A673 (cell line): ENCODE results near the gene MTG2. TPM values are rescaled to one million over a fixed set of nuclear protein-coding genes. Genes with fewer than 3 reads are reported as not detected.

ENCODE experiments used
- BruUV-seq: library from RNA; stranded (reverse); fragments of 400-500 nt; replicated peaks from 2 replicates; lab custom pipeline; 2021; lab: Mats Ljungman, UMichigan
- CTCF ChIA-PET: fragments of 300-600 bp; sonication (Branson Sonifier 250); formaldehyde crosslinking; loops from one replicate; lab custom pipeline; 2022; ENCODE audit warnings: antibody characterized with exemption; lab: Charles Lee
- POLR2A ChIA-PET: fragments of 300-600 bp; sonication (Branson Sonifier 250); formaldehyde crosslinking; loops from one replicate; lab custom pipeline; 2022; ENCODE audit warnings: antibody characterized with exemption; ENCODE audit not compliant: low non-redundant PET; lab: Charles Lee
- DNase-seq: peaks from one replicate; pipeline ENCODE4 v3.0.0-alpha.2; 2015; ENCODE audit warnings: low spot score
- H3K27ac ChIP-seq: fragments of 200-600 bp; sonication (generic); 2 replicates; pipeline ENCODE4 v1.5.1; 2016; ENCODE audit warnings: mixed run types, low read depth, mild to moderate bottlenecking, mixed read lengths, antibody characterized with exemption, low read length; ENCODE audit not compliant: poor library complexity, severe bottlenecking
- H3K27me3 ChIP-seq: fragments of 200-600 bp; sonication (generic); replicated peaks from 2 replicates; pipeline ENCODE4 v1.6.1; 2017; ENCODE audit warnings: mixed run types, low read depth, mild to moderate bottlenecking, mixed read lengths, antibody characterized with exemption, low read length; ENCODE audit not compliant: insufficient read depth, poor library complexity
- H3K36me3 ChIP-seq: fragments of 200-600 bp; sonication (generic); 2 replicates; pipeline ENCODE4 v1.6.1; 2016; ENCODE audit warnings: mixed run types, mild to moderate bottlenecking, mixed read lengths, antibody characterized with exemption, low read length; ENCODE audit not compliant: insufficient read depth, poor library complexity, severe bottlenecking
- H3K4me1 ChIP-seq: fragments of 200-600 bp; sonication (generic); 2 replicates; pipeline ENCODE4 v1.6.1; 2017; ENCODE audit warnings: mixed run types, mild to moderate bottlenecking, mixed read lengths, antibody characterized with exemption, low read length; ENCODE audit not compliant: insufficient read depth, poor library complexity, severe bottlenecking
- H3K4me3 ChIP-seq: fragments of 200-600 bp; sonication (generic); 2 replicates; pipeline ENCODE4 v1.5.1; 2016; ENCODE audit warnings: low read depth, mixed run types, mild to moderate bottlenecking, mixed read lengths, low read length; ENCODE audit not compliant: poor library complexity, severe bottlenecking
- H3K9me3 ChIP-seq: fragments of 200-600 bp; sonication (generic); 2 replicates; pipeline ENCODE4 v1.6.1; 2016; ENCODE audit warnings: mixed run types, low read depth, mild to moderate bottlenecking, mixed read lengths, antibody characterized with exemption, low read length; ENCODE audit not compliant: poor library complexity, severe bottlenecking
- EZH2 ChIP-seq: fragments of 200-600 bp; sonication (generic); IDR thresholded peaks from 2 replicates; pipeline ENCODE4 v1.6.1; 2017; ENCODE audit warnings: borderline replicate concordance, low read depth, mild to moderate bottlenecking, mixed read lengths, antibody characterized with exemption, low read length; ENCODE audit not compliant: poor library complexity, severe bottlenecking
- intact Hi-C: fragments of 100-400 bp; cut with micrococcal nuclease; formaldehyde crosslinking; loops from one replicate; pipeline ENCODE4 v1.10.0; 2022; ENCODE audit not compliant: unreplicated experiment
- total RNA-seq: library from RNA; stranded (reverse); gene quantifications from 2 replicates; pipeline ENCODE4 v1.2.3, GENCODE V29; 2021
- TF ChIP-seq, protein P1 (sequence below): fragments of 300-800, 200-600 bp; sonication (generic); conservative IDR thresholded peaks from 2 replicates; pipeline ENCODE4 v1.5.1; 2017; ENCODE audit warnings: low read depth, mild to moderate bottlenecking, antibody characterized with exemption, low read length, moderate library complexity, mixed read lengths

The MTG2 gene
- total RNA-seq, 1 experiment from 2014 or later: 40.9 TPM

DNA sequence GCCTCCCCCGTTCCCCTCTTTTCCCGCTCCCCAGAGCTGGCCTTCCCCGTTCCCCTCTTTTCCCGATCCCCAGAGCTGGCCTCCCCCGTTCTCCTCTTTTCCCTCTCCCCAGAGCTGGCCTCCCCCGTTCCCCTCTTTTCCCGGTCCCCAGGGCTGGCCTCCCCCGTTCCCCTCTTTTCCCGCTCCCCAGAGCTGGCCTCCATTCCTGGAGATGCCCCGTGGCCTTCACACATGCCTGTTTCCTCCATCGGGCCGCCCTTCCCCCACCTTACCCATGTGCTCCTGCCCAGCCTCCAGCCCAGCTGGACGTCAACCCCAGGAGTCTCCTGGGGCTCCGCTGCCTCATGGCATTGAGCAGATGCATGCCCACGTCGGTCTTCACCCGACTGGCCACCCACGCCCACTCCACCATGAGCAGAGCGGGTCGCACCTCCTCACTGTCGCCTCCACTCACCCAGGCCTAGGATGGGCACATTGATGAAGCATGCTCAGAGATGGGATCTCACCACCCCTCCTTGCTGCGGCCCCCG lies 30.9 kb upstream of the MTG2 start:
- ChIA-PET POLR2A (no interaction called here), CTCF (no interaction called here)
- no peak for TF ChIP-seq EZH2
- TF ChIP-seq, protein P1, sequence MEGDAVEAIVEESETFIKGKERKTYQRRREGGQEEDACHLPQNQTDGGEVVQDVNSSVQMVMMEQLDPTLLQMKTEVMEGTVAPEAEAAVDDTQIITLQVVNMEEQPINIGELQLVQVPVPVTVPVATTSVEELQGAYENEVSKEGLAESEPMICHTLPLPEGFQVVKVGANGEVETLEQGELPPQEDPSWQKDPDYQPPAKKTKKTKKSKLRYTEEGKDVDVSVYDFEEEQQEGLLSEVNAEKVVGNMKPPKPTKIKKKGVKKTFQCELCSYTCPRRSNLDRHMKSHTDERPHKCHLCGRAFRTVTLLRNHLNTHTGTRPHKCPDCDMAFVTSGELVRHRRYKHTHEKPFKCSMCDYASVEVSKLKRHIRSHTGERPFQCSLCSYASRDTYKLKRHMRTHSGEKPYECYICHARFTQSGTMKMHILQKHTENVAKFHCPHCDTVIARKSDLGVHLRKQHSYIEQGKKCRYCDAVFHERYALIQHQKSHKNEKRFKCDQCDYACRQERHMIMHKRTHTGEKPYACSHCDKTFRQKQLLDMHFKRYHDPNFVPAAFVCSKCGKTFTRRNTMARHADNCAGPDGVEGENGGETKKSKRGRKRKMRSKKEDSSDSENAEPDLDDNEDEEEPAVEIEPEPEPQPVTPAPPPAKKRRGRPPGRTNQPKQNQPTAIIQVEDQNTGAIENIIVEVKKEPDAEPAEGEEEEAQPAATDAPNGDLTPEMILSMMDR: no peak
- Histone ChIP-seq H3K4me1 (no peaks in the 10 kb centered on the region), H3K4me3 (no peak overlapping the region), H3K9me3 (no peaks in the 10 kb centered on the region), H3K36me3 (peaks cover 9% of the 10 kb centered on the region), H3K27me3 (no peaks in the 10 kb centered on the region), H3K27ac (no peak overlapping the region)
- BruUV-seq: no TSS peak
- intact Hi-C loops: no loop called here
- DNase-seq: no peak

DNA sequence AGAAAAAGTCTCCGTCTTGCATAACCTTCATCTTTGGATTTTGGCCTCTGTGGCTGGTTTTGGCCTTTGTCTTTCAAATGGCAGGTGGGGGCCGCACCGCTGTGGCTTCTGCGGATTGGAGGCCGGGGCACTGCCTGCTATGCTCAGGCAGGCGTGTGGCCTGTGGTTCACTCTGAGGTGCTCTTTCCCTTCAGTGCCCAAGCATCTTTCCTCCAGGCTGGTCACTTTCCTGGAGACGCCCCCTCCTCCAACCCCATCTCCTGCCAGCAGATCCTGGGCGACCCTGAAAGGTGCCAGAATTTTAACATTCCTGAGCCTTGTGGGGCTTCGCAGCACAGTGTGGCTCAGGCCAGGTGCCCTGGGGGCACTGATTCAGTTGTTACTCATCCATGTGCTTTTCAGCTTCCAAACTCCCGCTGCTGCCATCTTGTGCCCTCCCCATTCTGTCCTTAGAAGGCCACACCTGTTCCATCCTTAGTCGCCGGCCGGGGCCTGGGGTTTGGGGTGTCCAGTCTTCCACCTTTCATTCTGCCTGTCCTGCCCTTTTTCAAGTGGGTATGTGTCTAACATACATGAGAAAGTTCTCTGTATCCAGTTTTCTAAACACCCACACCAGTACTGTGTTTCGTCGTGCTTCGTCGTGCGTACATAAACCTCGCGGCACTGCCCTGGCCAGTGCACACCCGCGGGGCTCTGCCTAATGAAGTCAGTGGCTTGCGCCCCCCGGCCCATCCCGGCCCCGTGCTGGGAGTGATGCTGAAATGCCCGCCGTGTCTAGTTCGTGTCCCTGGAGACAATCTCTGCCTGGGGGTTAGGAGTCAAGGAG lies 27.2 kb upstream of the MTG2 start:
- DNase-seq: no peak
- peak overlapping the region; percentile 50 for H3K27ac ChIP-seq
- BruUV-seq: no TSS peak
- ChIA-PET POLR2A (no interaction called here), CTCF (no interaction called here)
- no peaks in the 10 kb centered on the region for H3K27me3 ChIP-seq
- no peaks in the 10 kb centered on the region for H3K9me3 ChIP-seq
- H3K4me3 ChIP-seq: no peak overlapping the region
- TF ChIP-seq EZH2: no peak
- TF ChIP-seq, protein P1: no peak
- H3K4me1 ChIP-seq: no peaks in the 10 kb centered on the region
- H3K36me3 ChIP-seq: peaks cover 15% of the 10 kb centered on the region
- intact Hi-C loops: no loop called here

DNA sequence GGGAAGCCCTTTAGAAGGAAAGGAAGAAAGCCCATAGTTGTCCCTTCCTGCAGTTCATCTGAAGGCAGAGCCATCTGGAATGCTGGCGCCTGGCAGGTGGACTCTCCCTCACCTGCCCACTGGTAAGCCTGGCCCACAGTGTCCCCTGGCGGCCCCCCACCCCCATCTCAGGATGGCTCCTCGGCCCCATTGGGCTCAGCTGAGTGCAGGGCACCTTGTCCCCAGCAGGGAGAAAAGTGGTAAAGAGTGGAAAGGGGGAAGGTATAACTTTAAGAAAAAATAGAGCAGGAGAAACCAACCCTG lies 26.6 kb upstream of the MTG2 start:
- no peaks in the 10 kb centered on the region for H3K4me1 ChIP-seq
- H3K9me3 ChIP-seq: no peaks in the 10 kb centered on the region
- ChIA-PET CTCF (interaction anchor here (0.6 to 1.0 kb wide), 2 partner anchors 134 to 145 kb away, joined by 3 to 5 read pairs; no protein-coding TSS in a partner anchor), POLR2A (no interaction called here)
- no peak for TF ChIP-seq EZH2
- intact Hi-C loops: no loop called here
- no TSS peak for BruUV-seq
- H3K27me3 ChIP-seq: no peaks in the 10 kb centered on the region
- peak overlapping the region; percentile 50 for H3K27ac ChIP-seq
- peaks cover 19% of the 10 kb centered on the region for H3K36me3 ChIP-seq
- no peak overlapping the region for H3K4me3 ChIP-seq
- no peak for DNase-seq
